ENCODE results near the gene GPR63. TPM values are rescaled to one million over a fixed set of nuclear protein-coding genes. Genes with fewer than 3 reads are reported as not detected.

Gene GPR63
- total and polyA plus RNA-seq, 10 donors: 0.02 to 1.2 (median 0.54) TPM

GRCh38 chr6:96876886-96877545, 39.7 kb upstream of the GPR63 start:
- TF ChIP-seq POLR2A (IDR thresholded peaks at IDR 0.05) (no peak), POLR2AphosphoS5 (IDR thresholded peaks at IDR 0.05) (no peak), CTCF (IDR thresholded peaks at IDR 0.05 in 8 of 11, conservative IDR thresholded peaks at IDR 0.05 in 3 of 11) (no peak)
- H3K36me3 ChIP-seq: no peaks in the 10 kb centered on the region
- 86 to 94% (median 91%) methylated on average over 9 of the region's 9 CpGs for WGBS, 5 donors
- no peak overlapping the region for H3K27ac ChIP-seq
- no peaks in the 10 kb centered on the region for H3K4me1 ChIP-seq
- H3K4me3 ChIP-seq: no peak overlapping the region
- DNase-seq: no peak
- intact Hi-C loops (cut with DNase I; ENCODE audit: low total_unique reads): no loop called here
- no peaks in the 10 kb centered on the region for H3K9me3 ChIP-seq
- no peaks in the 10 kb centered on the region for H3K27me3 ChIP-seq (replicated peaks in 1 of 7)

GRCh38 chr6:96872976-96873375, 35.7 kb upstream of the GPR63 start:
- DNase-seq: no peak
- Histone ChIP-seq H3K27me3 (replicated peaks in 1 of 7) (no peaks in the 10 kb centered on the region), H3K4me1 (no peaks in the 10 kb centered on the region), H3K9me3 (no peaks in the 10 kb centered on the region), H3K36me3 (no peaks in the 10 kb centered on the region), H3K4me3 (no peak overlapping the region), H3K27ac (no peak overlapping the region)
- WGBS, 5 donors: 87 to 100% (median 91%) methylated on average over 1 of the region's 1 CpG
- intact Hi-C loops (cut with DNase I; ENCODE audit: low total_unique reads): no loop called here
- TF ChIP-seq CTCF (IDR thresholded peaks at IDR 0.05 in 8 of 11, conservative IDR thresholded peaks at IDR 0.05 in 3 of 11): no peak
- TF ChIP-seq POLR2AphosphoS5 (IDR thresholded peaks at IDR 0.05): no peak
- no peak for TF ChIP-seq POLR2A (IDR thresholded peaks at IDR 0.05)

- intact Hi-C loops (cut with DNase I; ENCODE audit: low total_unique reads): no loop called here
- H3K9me3 ChIP-seq: peaks cover 0 to 5% (median 0%) of the 10 kb centered on the region in 8 donors
- TF ChIP-seq POLR2AphosphoS5 (IDR thresholded peaks at IDR 0.05) (no peak), CTCF (IDR thresholded peaks at IDR 0.05 in 8 of 11, conservative IDR thresholded peaks at IDR 0.05 in 3 of 11) (no peak), POLR2A (IDR thresholded peaks at IDR 0.05) (no peak)
- no peak overlapping the region for H3K27ac ChIP-seq
- H3K4me1 ChIP-seq: no peaks in the 10 kb centered on the region
- 82 to 94% (median 90%) methylated on average over 3 of the region's 3 CpGs for WGBS, 5 donors
- peaks cover 0 to 16% (median 0%) of the 10 kb centered on the region in 7 donors for H3K27me3 ChIP-seq (replicated peaks in 1 of 7)
- no peak for DNase-seq
- no peaks in the 10 kb centered on the region for H3K36me3 ChIP-seq
- H3K4me3 ChIP-seq: no peak overlapping the region
Measured at GRCh38 chr6:96865055-96865405, 27.8 kb upstream of the GPR63 start.

GRCh38 chr6:96864216-96865054, 27.2 kb upstream of the GPR63 start:
- intact Hi-C loops (cut with DNase I; ENCODE audit: low total_unique reads): no loop called here
- Histone ChIP-seq H3K36me3 (no peaks in the 10 kb centered on the region), H3K27me3 (replicated peaks in 1 of 7) (peaks cover 0 to 16% (median 0%) of the 10 kb centered on the region in 7 donors), H3K27ac (no peak overlapping the region), H3K4me1 (no peaks in the 10 kb centered on the region), H3K4me3 (no peak overlapping the region), H3K9me3 (peaks cover 0 to 5% (median 0%) of the 10 kb centered on the region in 8 donors)
- DNase-seq: no peak
- WGBS, 5 donors: 30 to 88% (median 63%) methylated on average over 3 of the region's 3 CpGs
- TF ChIP-seq POLR2AphosphoS5 (IDR thresholded peaks at IDR 0.05): no peak
- no peak for TF ChIP-seq CTCF (IDR thresholded peaks at IDR 0.05 in 8 of 11, conservative IDR thresholded peaks at IDR 0.05 in 3 of 11)

All from spleen (tissue), 11 donors.